BJ (cell line): Measurements from ENCODE around the gene CEP192. TPM values are rescaled to one million over a fixed set of nuclear protein-coding genes. Genes with fewer than 3 reads are reported as not detected.
A peak's percentile ranks its signal among the peaks of the same experiment; 100 is the strongest.

ENCODE experiments used
- CTCF ChIA-PET: fragments of 350-600 bp; formaldehyde crosslinking; extraction: SDS; loops from one replicate; lab custom pipeline; 2021; ENCODE audit warnings: antibody characterized with exemption, inconsistent platforms; lab: Yijun Ruan, JAX
- POLR2A ChIA-PET: fragments of 300-600 bp; sonication (Branson Sonifier 250); formaldehyde crosslinking; extraction: SDS; loops from one replicate; lab custom pipeline; 2021; ENCODE audit warnings: antibody characterized with exemption; lab: Charles Lee
- DNase-seq: peaks from one replicate; pipeline ENCODE4 v3.0.0-alpha.2; 2011; ENCODE audit warnings: low read depth
- H3K27me3 ChIP-seq: 2 replicates; pipeline ENCODE4 v1.6.0; 2011; ENCODE audit warnings: low read length; ENCODE audit not compliant: control insufficient read depth, insufficient read depth
- H3K36me3 ChIP-seq: 2 replicates; pipeline ENCODE4 v1.5.1; 2011; ENCODE audit warnings: low read length; ENCODE audit not compliant: control insufficient read depth, insufficient read depth
- H3K4me3 ChIP-seq: 2 replicates; pipeline ENCODE4 v1.5.1; 2011; ENCODE audit warnings: low read depth, mild to moderate bottlenecking, control low read depth, low read length
- CTCF ChIP-seq: IDR thresholded peaks from 2 replicates; pipeline ENCODE4 v1.5.1; 2011; ENCODE audit warnings: low read depth, mild to moderate bottlenecking, control low read depth, inconsistent platforms, low read length, moderate library complexity; ENCODE audit not compliant: insufficient read depth
- polyA minus RNA-seq: library from RNA; depleted of rRNA, polyadenylated mRNA; stranded (reverse); fragments of >200 nt; gene quantifications from 2 replicates; pipeline ENCODE4 v1.2.3, GENCODE V29; 2011; rRNA and poly(A)+ RNA removed
- polyA plus RNA-seq: library from polyadenylated mRNA; depleted of rRNA; stranded (reverse); fragments of >200 nt; gene quantifications from 2 replicates; pipeline ENCODE4 v1.2.3, GENCODE V29; 2011; rRNA removed

CEP192 gene
- polyA plus RNA-seq (13.3 and 17.0 TPM in 2 replicates), polyA minus RNA-seq (18.2 and 23.5 TPM in 2 replicates)

GRCh38 chr18:12990967-12991820, at the start of gene CEP192:
Gene CEP192, plus strand, starts transcription at chr18:12991362. Its CDS starts 8,063 bp downstream, at chr18:12999425.
- Histone ChIP-seq H3K4me3 (peak within 1 kb of the TSS; percentile 67), H3K36me3 (no peaks in the 10 kb centered on the region)
- CTCF ChIA-PET, result interaction anchor here (0.9 to 1.5 kb wide), 3 partner anchors 9 to 169 kb away, joined by 3 to 4 read pairs (median 3); no protein-coding TSS in a partner anchor

GRCh38 chr18:12943215-12943614, 47.9 kb upstream of the CEP192 start:
- Histone ChIP-seq H3K4me3 (no peak overlapping the region), H3K27me3 (no peaks in the 10 kb centered on the region), H3K36me3 (no peaks in the 10 kb centered on the region)
- ChIA-PET POLR2A (no interaction called here), CTCF (interaction anchor here (1.2 to 4.7 kb wide), 4 partner anchors 8 to 552 kb away, joined by 3 to 40 read pairs (median 15); no protein-coding TSS in a partner anchor)
- DNase-seq, result no peak
- no peak for TF ChIP-seq CTCF

More at GRCh38 chr18:12990967-12991820, at the start of gene CEP192:
- H3K27me3 ChIP-seq, result no peaks in the 10 kb centered on the region
- DNase-seq, result peak; percentile 90
- POLR2A ChIA-PET, result interaction anchor here (0.7 kb wide), 1 partner anchor 160 kb away, joined by 3 read pairs; no protein-coding TSS in a partner anchor
- TF ChIP-seq CTCF, result no peak

GRCh38 chr18:12944709-12945108, 46.5 kb upstream of the CEP192 start:
- Histone ChIP-seq H3K27me3 (no peaks in the 10 kb centered on the region), H3K36me3 (no peaks in the 10 kb centered on the region), H3K4me3 (no peak overlapping the region)
- POLR2A ChIA-PET, result no interaction called here
- no peak for DNase-seq
- CTCF ChIA-PET, result interaction anchor here (1.0 to 4.7 kb wide), 6 partner anchors 10 to 217 kb away, joined by 3 to 40 read pairs (median 9); no protein-coding TSS in a partner anchor
- TF ChIP-seq CTCF, result no peak

GRCh38 chr18:12946549-12947284, 44.4 kb upstream of the CEP192 start:
- peak; percentile 84 for DNase-seq
- CTCF ChIA-PET, result interaction anchor here (4.7 kb wide), 1 partner anchor 12 kb away, joined by 40 read pairs; no protein-coding TSS in a partner anchor
- Histone ChIP-seq H3K27me3 (no peaks in the 10 kb centered on the region), H3K4me3 (peak overlapping the region; percentile 85), H3K36me3 (no peaks in the 10 kb centered on the region)
- TF ChIP-seq CTCF, result peak; percentile 37; the same call in 1 of the 2 replicates
- POLR2A ChIA-PET, result interaction anchor here (0.5 to 0.7 kb wide), 3 partner anchors 53 to 992 kb away, joined by 3 to 5 read pairs (median 4); no protein-coding TSS in a partner anchor
